A673 (cell line): ENCODE results near the gene CLTCL1. TPM values are rescaled to one million over a fixed set of nuclear protein-coding genes. Genes with fewer than 3 reads are reported as not detected.

ENCODE experiments used
- BruUV-seq: library from RNA; stranded (reverse); fragments of 400-500 nt; replicated peaks from 2 replicates; lab custom pipeline; 2021; lab: Mats Ljungman, UMichigan
- CTCF ChIA-PET: fragments of 300-600 bp; sonication (Branson Sonifier 250); formaldehyde crosslinking; loops from one replicate; lab custom pipeline; 2022; ENCODE audit warnings: antibody characterized with exemption; lab: Charles Lee
- POLR2A ChIA-PET: fragments of 300-600 bp; sonication (Branson Sonifier 250); formaldehyde crosslinking; loops from one replicate; lab custom pipeline; 2022; ENCODE audit warnings: antibody characterized with exemption; ENCODE audit not compliant: low non-redundant PET; lab: Charles Lee
- DNase-seq: peaks from one replicate; pipeline ENCODE4 v3.0.0-alpha.2; 2015; ENCODE audit warnings: low spot score
- H3K27ac ChIP-seq: fragments of 200-600 bp; sonication (generic); 2 replicates; pipeline ENCODE4 v1.5.1; 2016; ENCODE audit warnings: mixed run types, low read depth, mild to moderate bottlenecking, mixed read lengths, antibody characterized with exemption, low read length; ENCODE audit not compliant: poor library complexity, severe bottlenecking
- H3K27me3 ChIP-seq: fragments of 200-600 bp; sonication (generic); replicated peaks from 2 replicates; pipeline ENCODE4 v1.6.1; 2017; ENCODE audit warnings: mixed run types, low read depth, mild to moderate bottlenecking, mixed read lengths, antibody characterized with exemption, low read length; ENCODE audit not compliant: insufficient read depth, poor library complexity
- H3K36me3 ChIP-seq: fragments of 200-600 bp; sonication (generic); 2 replicates; pipeline ENCODE4 v1.6.1; 2016; ENCODE audit warnings: mixed run types, mild to moderate bottlenecking, mixed read lengths, antibody characterized with exemption, low read length; ENCODE audit not compliant: insufficient read depth, poor library complexity, severe bottlenecking
- H3K4me1 ChIP-seq: fragments of 200-600 bp; sonication (generic); 2 replicates; pipeline ENCODE4 v1.6.1; 2017; ENCODE audit warnings: mixed run types, mild to moderate bottlenecking, mixed read lengths, antibody characterized with exemption, low read length; ENCODE audit not compliant: insufficient read depth, poor library complexity, severe bottlenecking
- H3K4me3 ChIP-seq: fragments of 200-600 bp; sonication (generic); 2 replicates; pipeline ENCODE4 v1.5.1; 2016; ENCODE audit warnings: low read depth, mixed run types, mild to moderate bottlenecking, mixed read lengths, low read length; ENCODE audit not compliant: poor library complexity, severe bottlenecking
- H3K9me3 ChIP-seq: fragments of 200-600 bp; sonication (generic); 2 replicates; pipeline ENCODE4 v1.6.1; 2016; ENCODE audit warnings: mixed run types, low read depth, mild to moderate bottlenecking, mixed read lengths, antibody characterized with exemption, low read length; ENCODE audit not compliant: poor library complexity, severe bottlenecking
- EZH2 ChIP-seq: fragments of 200-600 bp; sonication (generic); IDR thresholded peaks from 2 replicates; pipeline ENCODE4 v1.6.1; 2017; ENCODE audit warnings: borderline replicate concordance, low read depth, mild to moderate bottlenecking, mixed read lengths, antibody characterized with exemption, low read length; ENCODE audit not compliant: poor library complexity, severe bottlenecking
- intact Hi-C: fragments of 100-400 bp; cut with micrococcal nuclease; formaldehyde crosslinking; loops from one replicate; pipeline ENCODE4 v1.10.0; 2022; ENCODE audit not compliant: unreplicated experiment
- total RNA-seq: library from RNA; stranded (reverse); gene quantifications from 2 replicates; pipeline ENCODE4 v1.2.3, GENCODE V29; 2021
- TF ChIP-seq, protein P1 (sequence below): fragments of 300-800, 200-600 bp; sonication (generic); conservative IDR thresholded peaks from 2 replicates; pipeline ENCODE4 v1.5.1; 2017; ENCODE audit warnings: low read depth, mild to moderate bottlenecking, antibody characterized with exemption, low read length, moderate library complexity, mixed read lengths

Gene CLTCL1
- total RNA-seq, 1 experiment from 2014 or later = 7.5 TPM

DNA sequence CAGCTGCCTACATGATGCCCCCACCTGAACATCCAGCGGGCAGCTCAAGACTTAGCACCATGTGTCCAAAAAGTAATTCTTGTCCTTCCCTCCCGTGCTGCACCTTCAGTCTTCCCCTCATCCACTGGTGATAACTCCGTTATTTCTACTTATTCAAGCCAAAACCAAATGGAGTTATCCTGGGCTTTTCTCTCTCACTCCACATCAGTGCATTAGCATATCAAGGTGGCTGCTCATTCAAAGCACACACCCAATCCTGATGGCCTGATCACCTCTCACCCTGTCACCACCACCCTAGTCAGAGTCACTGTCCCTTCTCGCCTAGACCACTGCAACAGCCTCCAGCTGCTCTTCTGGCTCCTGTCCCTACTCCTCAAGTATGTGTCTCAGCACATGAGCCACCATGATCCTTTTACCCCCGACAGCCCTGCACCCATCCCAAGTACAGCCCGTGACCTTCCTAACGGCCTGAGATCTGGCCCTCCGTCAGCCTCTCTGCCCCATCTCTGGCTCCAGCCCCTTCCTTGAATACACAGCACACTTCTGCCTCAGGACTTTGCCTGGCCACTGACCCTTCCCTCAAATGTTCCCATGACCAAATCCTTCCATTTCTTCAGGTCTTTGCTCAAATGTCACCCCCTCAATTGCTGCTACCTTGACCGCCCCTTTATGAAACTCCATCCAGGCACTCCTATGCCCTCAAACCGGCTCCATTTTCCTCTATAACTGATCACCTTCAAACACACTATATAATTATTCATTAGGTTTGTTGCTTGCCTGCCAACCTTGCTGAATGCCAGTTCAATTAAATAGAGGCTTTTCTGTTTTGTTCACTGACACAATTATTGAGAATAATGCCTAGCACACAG lies 93.3 kb downstream of the CLTCL1 start:
- intact Hi-C loops = no loop called here
- H3K36me3 ChIP-seq = no peaks in the 10 kb centered on the region
- no peaks in the 10 kb centered on the region for H3K4me1 ChIP-seq
- no peak overlapping the region for H3K4me3 ChIP-seq
- no peak for DNase-seq
- H3K27me3 ChIP-seq = no peaks in the 10 kb centered on the region
- CTCF ChIA-PET = no interaction called here
- POLR2A ChIA-PET = no interaction called here
- no peak overlapping the region for H3K27ac ChIP-seq
- no peaks in the 10 kb centered on the region for H3K9me3 ChIP-seq
- no TSS peak for BruUV-seq
- no peak for TF ChIP-seq EZH2
- TF ChIP-seq, protein P1, sequence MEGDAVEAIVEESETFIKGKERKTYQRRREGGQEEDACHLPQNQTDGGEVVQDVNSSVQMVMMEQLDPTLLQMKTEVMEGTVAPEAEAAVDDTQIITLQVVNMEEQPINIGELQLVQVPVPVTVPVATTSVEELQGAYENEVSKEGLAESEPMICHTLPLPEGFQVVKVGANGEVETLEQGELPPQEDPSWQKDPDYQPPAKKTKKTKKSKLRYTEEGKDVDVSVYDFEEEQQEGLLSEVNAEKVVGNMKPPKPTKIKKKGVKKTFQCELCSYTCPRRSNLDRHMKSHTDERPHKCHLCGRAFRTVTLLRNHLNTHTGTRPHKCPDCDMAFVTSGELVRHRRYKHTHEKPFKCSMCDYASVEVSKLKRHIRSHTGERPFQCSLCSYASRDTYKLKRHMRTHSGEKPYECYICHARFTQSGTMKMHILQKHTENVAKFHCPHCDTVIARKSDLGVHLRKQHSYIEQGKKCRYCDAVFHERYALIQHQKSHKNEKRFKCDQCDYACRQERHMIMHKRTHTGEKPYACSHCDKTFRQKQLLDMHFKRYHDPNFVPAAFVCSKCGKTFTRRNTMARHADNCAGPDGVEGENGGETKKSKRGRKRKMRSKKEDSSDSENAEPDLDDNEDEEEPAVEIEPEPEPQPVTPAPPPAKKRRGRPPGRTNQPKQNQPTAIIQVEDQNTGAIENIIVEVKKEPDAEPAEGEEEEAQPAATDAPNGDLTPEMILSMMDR = no peak

DNA sequence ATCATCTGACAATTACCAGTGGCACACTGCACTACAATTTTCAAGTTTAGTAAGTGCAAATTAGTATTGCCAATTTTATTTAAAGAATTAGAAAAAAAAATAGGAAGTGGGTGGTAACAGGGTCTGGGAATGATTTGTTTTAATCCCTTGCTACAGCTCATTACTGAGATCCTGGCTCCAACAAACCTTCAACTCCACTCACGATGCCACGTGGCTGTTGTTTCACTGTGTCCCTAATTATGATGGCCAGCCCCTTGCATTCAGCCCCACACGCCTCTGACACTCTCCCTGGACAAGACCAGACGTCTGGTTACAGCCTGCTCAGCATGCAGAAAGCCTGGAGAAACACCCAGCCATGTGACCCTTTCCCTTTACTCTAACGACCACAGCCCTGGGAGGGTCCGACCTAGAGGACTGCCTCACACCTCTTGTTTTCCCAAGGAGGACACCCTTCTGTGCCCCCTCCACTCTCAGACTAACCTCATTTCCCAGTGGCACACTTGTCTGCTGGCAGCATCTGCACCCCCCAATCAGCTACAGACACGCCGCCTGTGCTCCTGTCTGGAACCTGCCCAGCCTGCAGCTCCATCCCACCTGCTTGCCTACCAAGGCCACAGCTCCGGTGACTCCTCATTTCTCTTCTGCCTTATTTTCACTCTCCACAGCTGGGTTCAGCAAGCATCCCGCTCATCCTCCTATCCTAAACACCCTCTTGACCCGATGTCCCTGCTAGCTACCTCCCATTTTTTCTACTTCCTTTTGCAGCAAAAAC lies 94.5 kb downstream of the CLTCL1 start:
- H3K9me3 ChIP-seq = no peaks in the 10 kb centered on the region
- H3K27me3 ChIP-seq = no peaks in the 10 kb centered on the region
- H3K36me3 ChIP-seq = no peaks in the 10 kb centered on the region
- H3K27ac ChIP-seq = no peak overlapping the region
- H3K4me1 ChIP-seq = no peaks in the 10 kb centered on the region
- no peak overlapping the region for H3K4me3 ChIP-seq
- POLR2A ChIA-PET = no interaction called here
- CTCF ChIA-PET = no interaction called here
- no peak for DNase-seq
- no TSS peak for BruUV-seq
- TF ChIP-seq, protein P1 = no peak
- TF ChIP-seq EZH2 = no peak
- intact Hi-C loops = no loop called here

DNA sequence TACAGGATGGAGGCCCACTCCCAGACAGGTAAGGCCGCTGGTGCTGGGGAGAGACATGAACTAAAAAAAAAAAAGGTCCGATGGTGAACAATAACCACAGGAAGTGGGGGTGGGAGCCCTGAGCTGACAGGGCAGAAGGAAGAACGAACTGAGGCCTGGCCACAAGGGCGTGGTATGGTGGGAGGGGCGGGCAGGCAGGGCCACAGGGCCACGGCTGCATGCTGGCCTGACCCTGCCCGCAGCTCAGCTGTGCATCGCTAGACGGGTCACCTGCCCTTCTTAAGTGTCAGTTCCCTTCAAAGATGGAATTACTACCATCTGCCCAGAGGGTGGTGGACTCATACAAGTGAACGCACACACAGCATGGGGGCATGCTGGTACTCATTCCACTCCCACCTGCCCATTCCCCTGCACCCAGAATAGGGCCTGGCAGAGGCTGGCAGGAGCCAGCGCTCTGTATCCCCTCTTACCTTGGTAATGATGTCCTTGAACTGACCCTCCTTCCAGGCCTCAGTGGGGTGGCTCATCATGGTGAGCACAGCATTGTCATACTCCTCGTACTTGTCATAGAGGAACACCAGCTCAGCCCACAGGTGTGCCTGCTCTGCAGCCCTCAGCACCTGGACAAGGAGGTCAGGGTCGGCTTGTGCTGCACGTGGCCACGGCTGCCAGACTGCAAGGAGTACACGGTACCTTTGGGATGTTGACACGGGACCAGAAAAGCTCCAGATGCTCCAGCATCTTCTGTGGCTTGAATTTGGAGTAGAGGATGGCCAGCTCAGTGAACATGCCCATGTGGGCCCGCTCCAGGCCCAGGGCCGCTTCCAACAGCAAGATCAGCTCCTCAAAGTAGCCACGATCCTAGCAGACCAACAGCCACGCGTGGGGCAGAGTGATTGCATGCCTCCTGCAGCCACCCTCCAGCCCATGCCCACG lies 95.5 kb downstream of the CLTCL1 start:
- no peaks in the 10 kb centered on the region for H3K36me3 ChIP-seq
- DNase-seq = no peak
- ChIA-PET CTCF (no interaction called here), POLR2A (no interaction called here)
- H3K27me3 ChIP-seq = no peaks in the 10 kb centered on the region
- no peaks in the 10 kb centered on the region for H3K4me1 ChIP-seq
- intact Hi-C loops = no loop called here
- no peak overlapping the region for H3K27ac ChIP-seq
- no peaks in the 10 kb centered on the region for H3K9me3 ChIP-seq
- TF ChIP-seq, protein P1 = no peak
- TF ChIP-seq EZH2 = no peak
- H3K4me3 ChIP-seq = no peak overlapping the region
- no TSS peak for BruUV-seq
